Endodermal cell (in vitro differentiated cells): ENCODE measurements around the gene ATG2B. TPM values are rescaled to one million over a fixed set of nuclear protein-coding genes. Genes with fewer than 3 reads are reported as not detected.

Experiments
- DNase-seq: peaks from one replicate; pipeline ENCODE4 v3.0.0-alpha.2; 2017
- H3K27ac ChIP-seq: 2 replicates; pipeline ENCODE4 v1.5.1; 2013; ENCODE audit warnings: mild to moderate bottlenecking, low read depth, low read length, moderate library complexity
- H3K27me3 ChIP-seq: 2 replicates; pipeline ENCODE4 v1.6.1; 2013; ENCODE audit warnings: mild to moderate bottlenecking, low read length, moderate library complexity; ENCODE audit not compliant: insufficient read depth, control insufficient read depth, poor library complexity, severe bottlenecking
- H3K36me3 ChIP-seq: 2 replicates; pipeline ENCODE4 v1.7.0; 2013; ENCODE audit warnings: mild to moderate bottlenecking, low read length, moderate library complexity; ENCODE audit not compliant: control insufficient read depth, insufficient read depth
- H3K4me1 ChIP-seq: one replicate; pipeline ENCODE4 v1.7.0; 2013; ENCODE audit warnings: low read length; ENCODE audit not compliant: control insufficient read depth, insufficient read depth
- H3K4me3 ChIP-seq: 2 replicates; pipeline ENCODE4 v1.5.1; 2013; ENCODE audit warnings: mild to moderate bottlenecking, low read length, moderate library complexity
- H3K9ac ChIP-seq: 2 replicates; pipeline ENCODE4 v1.6.1; 2013; ENCODE audit warnings: mild to moderate bottlenecking, low read length, moderate library complexity; ENCODE audit not compliant: poor library complexity, severe bottlenecking; ENCODE audit errors: extremely low read depth
- H3K9me3 ChIP-seq: 2 replicates; pipeline ENCODE4 v1.6.1; 2013; ENCODE audit warnings: mild to moderate bottlenecking, low read length, moderate library complexity; ENCODE audit not compliant: control insufficient read depth
- H3K27ac Mint-ChIP-seq: 2 replicates; pipeline ENCODE4 v1.8.0; 2020; ENCODE audit warnings: mixed read lengths
- H3K27me3 Mint-ChIP-seq: 2 replicates; pipeline ENCODE4 v1.8.0; 2021; ENCODE audit warnings: mild to moderate bottlenecking, mixed read lengths; ENCODE audit not compliant: insufficient read depth
- H3K36me3 Mint-ChIP-seq: 2 replicates; pipeline ENCODE4 v1.8.0; 2020; ENCODE audit warnings: low read depth, mixed read lengths
- H3K4me1 Mint-ChIP-seq: 2 replicates; pipeline ENCODE4 v1.8.0; 2020; ENCODE audit warnings: mixed read lengths
- H3K4me3 Mint-ChIP-seq: 2 replicates; pipeline ENCODE4 v1.8.0; 2020; ENCODE audit warnings: mild to moderate bottlenecking, moderate library complexity, mixed read lengths
- H3K9me3 Mint-ChIP-seq: 2 replicates; pipeline ENCODE4 v1.8.0; 2020; ENCODE audit warnings: mild to moderate bottlenecking, mixed read lengths
- WGBS, 2 experiments: methylation state at CpG; one replicate each; pipeline versions ENCODE4 v1.1.5 to v1.1.7; 2013; ENCODE audit warnings: missing lambda C conversion rate in 2 of 2, mixed read lengths in 1 of 2; ENCODE audit not compliant: insufficient coverage in 1 of 2, insufficient read length in 1 of 2; 5-methylcytosine and 5-hydroxymethylcytosine counted together
- total RNA-seq, 2 donors: library from RNA; stranded (reverse); fragmentation: NEBNext Ultra II Directional in 1 of 2; extraction: Animal tissue kit (Norgen Biotek cat#: 25700) in 1 of 2; gene quantifications; 2 replicates in 1 of 2; 3 replicates in 1 of 2; pipeline ENCODE4 v1.2.1, GENCODE V29; 2021
- TF ChIP-seq, protein P1 (sequence below): fragments of 200-600 bp; sonication (generic); conservative IDR thresholded peaks from 2 replicates; pipeline ENCODE4 v1.5.0; 2021; ENCODE audit warnings: antibody characterized with exemption, mild to moderate bottlenecking

The ATG2B gene
- total RNA-seq, 2 donors from 2014 or later = 9.7 to 14.1 TPM

GRCh38 chr14:96243785-96244184, 119.4 kb downstream of the ATG2B start:
- H3K4me1 Mint-ChIP-seq = peaks cover 4% of the 10 kb centered on the region

GRCh38 chr14:96242126-96242525, 121.0 kb downstream of the ATG2B start:
- Mint-ChIP-seq H3K27ac (no peak overlapping the region), H3K4me3 (no peak overlapping the region), H3K4me1 (peaks cover 4% of the 10 kb centered on the region), H3K27me3 (no peaks in the 10 kb centered on the region), H3K9me3 (peaks cover 7% of the 10 kb centered on the region), H3K36me3 (peaks cover 41% of the 10 kb centered on the region)
- Histone ChIP-seq H3K4me1 (peaks cover 6% of the 10 kb centered on the region), H3K27ac (no peak overlapping the region), H3K9ac (no peak overlapping the region), H3K4me3 (no peak overlapping the region), H3K36me3 (peaks cover 15% of the 10 kb centered on the region), H3K27me3 (no peaks in the 10 kb centered on the region), H3K9me3 (no peaks in the 10 kb centered on the region)
- DNase-seq = no peak
- WGBS, 2 experiments = 94 to 100% methylated on average over 5 to 10 of the region's 10 CpGs
- TF ChIP-seq, protein P1, sequence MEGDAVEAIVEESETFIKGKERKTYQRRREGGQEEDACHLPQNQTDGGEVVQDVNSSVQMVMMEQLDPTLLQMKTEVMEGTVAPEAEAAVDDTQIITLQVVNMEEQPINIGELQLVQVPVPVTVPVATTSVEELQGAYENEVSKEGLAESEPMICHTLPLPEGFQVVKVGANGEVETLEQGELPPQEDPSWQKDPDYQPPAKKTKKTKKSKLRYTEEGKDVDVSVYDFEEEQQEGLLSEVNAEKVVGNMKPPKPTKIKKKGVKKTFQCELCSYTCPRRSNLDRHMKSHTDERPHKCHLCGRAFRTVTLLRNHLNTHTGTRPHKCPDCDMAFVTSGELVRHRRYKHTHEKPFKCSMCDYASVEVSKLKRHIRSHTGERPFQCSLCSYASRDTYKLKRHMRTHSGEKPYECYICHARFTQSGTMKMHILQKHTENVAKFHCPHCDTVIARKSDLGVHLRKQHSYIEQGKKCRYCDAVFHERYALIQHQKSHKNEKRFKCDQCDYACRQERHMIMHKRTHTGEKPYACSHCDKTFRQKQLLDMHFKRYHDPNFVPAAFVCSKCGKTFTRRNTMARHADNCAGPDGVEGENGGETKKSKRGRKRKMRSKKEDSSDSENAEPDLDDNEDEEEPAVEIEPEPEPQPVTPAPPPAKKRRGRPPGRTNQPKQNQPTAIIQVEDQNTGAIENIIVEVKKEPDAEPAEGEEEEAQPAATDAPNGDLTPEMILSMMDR = no peak

More at GRCh38 chr14:96243785-96244184, 119.4 kb downstream of the ATG2B start:
- H3K9me3 Mint-ChIP-seq = peaks cover 7% of the 10 kb centered on the region
- H3K9ac ChIP-seq = no peak overlapping the region
- H3K27me3 ChIP-seq = no peaks in the 10 kb centered on the region
- H3K27ac ChIP-seq = no peak overlapping the region
- no peaks in the 10 kb centered on the region for H3K9me3 ChIP-seq
- H3K36me3 Mint-ChIP-seq = peaks cover 41% of the 10 kb centered on the region
- WGBS, 2 experiments = 92 to 96% methylated on average over 3 to 5 of the region's 5 CpGs
- TF ChIP-seq, protein P1 = no peak
- DNase-seq = no peak
- H3K4me3 ChIP-seq = no peak overlapping the region
- H3K27me3 Mint-ChIP-seq = no peaks in the 10 kb centered on the region
- H3K36me3 ChIP-seq = peaks cover 15% of the 10 kb centered on the region
- peaks cover 6% of the 10 kb centered on the region for H3K4me1 ChIP-seq
- H3K27ac Mint-ChIP-seq = no peak overlapping the region
- H3K4me3 Mint-ChIP-seq = no peak overlapping the region

GRCh38 chr14:96240641-96241040, 122.5 kb downstream of the ATG2B start:
- peaks cover 7% of the 10 kb centered on the region for H3K9me3 Mint-ChIP-seq
- Histone ChIP-seq H3K4me3 (no peak overlapping the region), H3K27me3 (no peaks in the 10 kb centered on the region), H3K27ac (no peak overlapping the region), H3K4me1 (peaks cover 6% of the 10 kb centered on the region), H3K9me3 (no peaks in the 10 kb centered on the region), H3K36me3 (peaks cover 15% of the 10 kb centered on the region), H3K9ac (no peak overlapping the region)
- H3K36me3 Mint-ChIP-seq = peaks cover 41% of the 10 kb centered on the region
- no peak for DNase-seq
- no peak overlapping the region for H3K4me3 Mint-ChIP-seq
- H3K4me1 Mint-ChIP-seq = peaks cover 7% of the 10 kb centered on the region
- WGBS, 2 experiments = 97% methylated on average over 17 to 18 of the region's 18 CpGs
- no peaks in the 10 kb centered on the region for H3K27me3 Mint-ChIP-seq
- no peak overlapping the region for H3K27ac Mint-ChIP-seq
- TF ChIP-seq, protein P1 = no peak
